GM12892 (cell line): ENCODE data around the gene ASIC2.

Experiments used
- DNase-seq: peaks from one replicate; pipeline ENCODE4 v3.0.0; 2011; ENCODE audit not compliant: insufficient read length
- FAIRE-seq: peaks from 2 replicates; lab custom pipeline; 2011; peaks lifted over from hg19 to GRCh38; lab: Jason Lieb, UNC
- POLR2A ChIP-seq: IDR thresholded peaks from 2 replicates; pipeline ENCODE4 v1.6.1; 2011; ENCODE audit warnings: low read depth, low read length, control low read depth
- POLR2AphosphoS5 ChIP-seq: IDR thresholded peaks from 2 replicates; pipeline ENCODE4 v1.6.1; 2011; ENCODE audit warnings: low read depth, low read length, control low read depth
- TAF1 ChIP-seq: IDR thresholded peaks from 2 replicates; pipeline ENCODE4 v1.6.1; 2011; ENCODE audit warnings: low read depth, mild to moderate bottlenecking, control low read depth, low read length, borderline replicate concordance

Gene ASIC2

GRCh38 chr17:33217891-33218290 lies 75.2 kb downstream of the ASIC2 start:
- no peak for FAIRE-seq
- no peak for TF ChIP-seq TAF1
- no peak for TF ChIP-seq POLR2A
- no peak for TF ChIP-seq POLR2AphosphoS5
- no peak for DNase-seq

GRCh38 chr17:33214996-33215395 lies 78.1 kb downstream of the ASIC2 start:
- DNase-seq (no peak), FAIRE-seq (no peak)
- TF ChIP-seq POLR2A (no peak), POLR2AphosphoS5 (no peak), TAF1 (no peak)

GRCh38 chr17:33210285-33210684 lies 82.8 kb downstream of the ASIC2 start:
- TF ChIP-seq POLR2A (no peak), POLR2AphosphoS5 (no peak), TAF1 (no peak)
- no peak for FAIRE-seq

GRCh38 chr17:33209671-33210070 lies 83.4 kb downstream of the ASIC2 start:
- DNase-seq (no peak), FAIRE-seq (no peak)
- TF ChIP-seq TAF1 (no peak), POLR2AphosphoS5 (no peak), POLR2A (no peak)

More at GRCh38 chr17:33210285-33210684, 82.8 kb downstream of the ASIC2 start:
- no peak for DNase-seq

GRCh38 chr17:33207231-33207630 lies 85.9 kb downstream of the ASIC2 start:
- no peak for DNase-seq
- TF ChIP-seq POLR2AphosphoS5 (no peak), TAF1 (no peak)
- FAIRE-seq, result no peak

- FAIRE-seq, result no peak
- no peak for DNase-seq
- no peak for TF ChIP-seq TAF1
- TF ChIP-seq POLR2AphosphoS5, result no peak
- TF ChIP-seq POLR2A, result no peak
Measured at GRCh38 chr17:33205552-33205951, 87.5 kb downstream of the ASIC2 start.

- TF ChIP-seq POLR2A, result no peak
- TF ChIP-seq TAF1, result no peak
- TF ChIP-seq POLR2AphosphoS5, result no peak
- FAIRE-seq (no peak), DNase-seq (no peak)
Measured at GRCh38 chr17:33204701-33205100, 88.4 kb downstream of the ASIC2 start.

- DNase-seq (no peak), FAIRE-seq (no peak)
- TF ChIP-seq POLR2AphosphoS5 (no peak), TAF1 (no peak), POLR2A (no peak)
Measured at GRCh38 chr17:33204156-33204555, 88.9 kb downstream of the ASIC2 start.

GRCh38 chr17:33202796-33203495 lies 90.1 kb downstream of the ASIC2 start:
- TF ChIP-seq POLR2AphosphoS5 (no peak), TAF1 (no peak), POLR2A (no peak)
- no peak for DNase-seq
- FAIRE-seq, result no peak

- DNase-seq (no peak), FAIRE-seq (no peak)
- TF ChIP-seq POLR2A (no peak), TAF1 (no peak), POLR2AphosphoS5 (no peak)
Measured at GRCh38 chr17:33202021-33202420, 91.1 kb downstream of the ASIC2 start.

GRCh38 chr17:33201283-33201682 lies 91.8 kb downstream of the ASIC2 start:
- no peak for DNase-seq
- TF ChIP-seq POLR2A (no peak), TAF1 (no peak), POLR2AphosphoS5 (no peak)
- no peak for FAIRE-seq

- FAIRE-seq (no peak), DNase-seq (no peak)
- TF ChIP-seq POLR2AphosphoS5 (no peak), POLR2A (no peak), TAF1 (no peak)
Measured at GRCh38 chr17:33200587-33200986, 92.5 kb downstream of the ASIC2 start.
